ENCODE results near the gene SPDYE6.
"Not testable (repeated sequence)": the region's sequence is repeated elsewhere in the genome, so short reads cannot be mapped to it uniquely, and the experiment has no call there.

Gene SPDYE6

GRCh38 chr7:102318482-102318971 is 37.7 kb downstream of the SPDYE6 start:
- DNase-seq (ENCODE audit: low read depth in 2 of 2): no peak

GRCh38 chr7:102317231-102318059 is 38.8 kb downstream of the SPDYE6 start:
- no peak for DNase-seq (ENCODE audit: low read depth in 2 of 2)

- DNase-seq (ENCODE audit: low read depth in 2 of 2): no peak
Measured at GRCh38 chr7:102313997-102314780, 42.1 kb downstream of the SPDYE6 start.

GRCh38 chr7:102312317-102312716 is 43.9 kb downstream of the SPDYE6 start:
- DNase-seq (ENCODE audit: low read depth in 2 of 2): no peak

- DNase-seq (ENCODE audit: low read depth in 2 of 2): no peak
Measured at GRCh38 chr7:102310414-102310815, 45.8 kb downstream of the SPDYE6 start.

GRCh38 chr7:102306916-102307677 is 49.1 kb downstream of the SPDYE6 start:
- DNase-seq (ENCODE audit: low read depth in 2 of 2): no peak

GRCh38 chr7:102305414-102306268 is 50.6 kb downstream of the SPDYE6 start:
- no peak for DNase-seq (ENCODE audit: low read depth in 2 of 2)

GRCh38 chr7:102304668-102305067 is 51.6 kb downstream of the SPDYE6 start:
- no peak for DNase-seq (ENCODE audit: low read depth in 2 of 2)

- DNase-seq (ENCODE audit: low read depth in 2 of 2): no peak
Measured at GRCh38 chr7:102303669-102304422, 52.4 kb downstream of the SPDYE6 start.

- no peak for DNase-seq (ENCODE audit: low read depth in 2 of 2)
Measured at GRCh38 chr7:102302025-102302424, 54.2 kb downstream of the SPDYE6 start.

GRCh38 chr7:102301367-102301766 is 54.9 kb downstream of the SPDYE6 start:
- DNase-seq (ENCODE audit: low read depth in 2 of 2): not testable (repeated sequence)

- no peak for DNase-seq (ENCODE audit: low read depth in 2 of 2)
Measured at GRCh38 chr7:102300643-102301221, 55.5 kb downstream of the SPDYE6 start.

GRCh38 chr7:102297487-102298218 is 58.6 kb downstream of the SPDYE6 start:
- no peak for DNase-seq (ENCODE audit: low read depth in 2 of 2)

- DNase-seq (ENCODE audit: low read depth in 2 of 2): no peak
Measured at GRCh38 chr7:102296514-102296913, 59.7 kb downstream of the SPDYE6 start.

GRCh38 chr7:102296179-102296438 is 60.1 kb downstream of the SPDYE6 start:
- DNase-seq (ENCODE audit: low read depth in 2 of 2): no peak
